GM23338 (cell line): Measurements from ENCODE around the gene NAGA. TPM values are rescaled to one million over a fixed set of nuclear protein-coding genes. Genes with fewer than 3 reads are reported as not detected.

ENCODE experiments used
- ATAC-seq: fragments of 200-7000 bp; cut with Tn5 transposase; 3 replicates; pipeline ENCODE4 v1.9.1; 2020
- DNase-seq: peaks from one replicate; pipeline ENCODE4 v3.0.0-alpha.2; 2015; ENCODE audit warnings: low spot score
- H2AFZ ChIP-seq: fragments of 200-600 bp; sonication (generic); 2 replicates; pipeline ENCODE4 v1.8.0; 2016; ENCODE audit warnings: antibody characterized with exemption, mild to moderate bottlenecking, moderate library complexity
- H3F3A ChIP-seq: fragments of 200-600 bp; sonication (generic); replicated peaks from 2 replicates; pipeline ENCODE4 v1.8.0; 2017; ENCODE audit warnings: antibody characterized with exemption, mixed run types, low read depth
- H3K27ac ChIP-seq: fragments of 200-600 bp; sonication (generic); 2 replicates; pipeline ENCODE4 v1.6.1; 2016; ENCODE audit warnings: low read depth
- H3K27me3 ChIP-seq: fragments of 200-600 bp; sonication (generic); 2 replicates; pipeline ENCODE4 v1.8.0; 2016; ENCODE audit warnings: mild to moderate bottlenecking, mixed run types, moderate library complexity; ENCODE audit not compliant: insufficient read depth
- H3K36me3 ChIP-seq: fragments of 200-600 bp; sonication (generic); 2 replicates; pipeline ENCODE4 v1.8.0; 2016; ENCODE audit warnings: mild to moderate bottlenecking; ENCODE audit not compliant: insufficient read depth
- H3K4me1 ChIP-seq: fragments of 200-600 bp; sonication (generic); 2 replicates; pipeline ENCODE4 v1.8.0; 2016; ENCODE audit warnings: mild to moderate bottlenecking, moderate library complexity; ENCODE audit not compliant: insufficient read depth
- H3K4me2 ChIP-seq: fragments of 200-600 bp; sonication (generic); 2 replicates; pipeline ENCODE4 v1.7.1; 2017; ENCODE audit warnings: mixed run types
- H3K4me3 ChIP-seq: fragments of 200-600 bp; sonication (generic); 2 replicates; pipeline ENCODE4 v1.6.1; 2016; ENCODE audit warnings: mixed run types
- H3K79me2 ChIP-seq: fragments of 200-600 bp; sonication (generic); replicated peaks from 2 replicates; pipeline ENCODE4 v1.8.0; 2017; ENCODE audit warnings: mild to moderate bottlenecking; ENCODE audit not compliant: insufficient read depth
- H3K9me2 ChIP-seq: fragments of 200-600 bp; sonication (generic); 2 replicates; pipeline ENCODE4 v1.8.0; 2017; ENCODE audit not compliant: insufficient read depth
- H4K20me1 ChIP-seq: fragments of 200-600 bp; sonication (generic); replicated peaks from 2 replicates; pipeline ENCODE4 v1.8.0; 2017; ENCODE audit warnings: mild to moderate bottlenecking; ENCODE audit not compliant: insufficient read depth
- H3K27ac Mint-ChIP-seq: 2 replicates; pipeline ENCODE4 v1.8.0; 2020; ENCODE audit warnings: inconsistent platforms, mild to moderate bottlenecking, moderate library complexity, mixed read lengths
- H3K27me3 Mint-ChIP-seq: 3 replicates; pipeline ENCODE4 v1.8.0; 2022; ENCODE audit warnings: low read depth, mild to moderate bottlenecking, moderate library complexity, mixed read lengths, inconsistent platforms; ENCODE audit not compliant: insufficient read depth, poor library complexity
- H3K36me3 Mint-ChIP-seq: 3 replicates; pipeline ENCODE4 v1.8.0; 2021; ENCODE audit warnings: low read depth, mild to moderate bottlenecking, inconsistent platforms, moderate library complexity, mixed read lengths
- H3K4me1 Mint-ChIP-seq: 3 replicates; pipeline ENCODE4 v1.8.0; 2020; ENCODE audit warnings: mild to moderate bottlenecking, inconsistent platforms, mixed read lengths
- H3K4me3 Mint-ChIP-seq: 3 replicates; pipeline ENCODE4 v1.8.0; 2021; ENCODE audit warnings: moderate library complexity, mild to moderate bottlenecking, inconsistent platforms, mixed read lengths
- H3K9me3 Mint-ChIP-seq: 3 replicates; pipeline ENCODE4 v1.8.0; 2020; ENCODE audit warnings: moderate library complexity, mild to moderate bottlenecking, inconsistent platforms, mixed read lengths
- CREB1 ChIP-seq: fragments of 250-450 bp; sonication (Bioruptor Pico); IDR thresholded peaks from 2 replicates; pipeline ENCODE4 v1.5.0; 2020; ENCODE audit warnings: low read depth, mild to moderate bottlenecking, moderate library complexity
- CTCF ChIP-seq, 2 experiments: fragments of 200-600 bp in 1 of 2; sonication (generic) in 1 of 2; conservative IDR thresholded peaks; 2 replicates each; pipeline versions ENCODE4 v1.5.1 to v1.6.1; 2016 to 2017; ENCODE audit warnings: antibody characterized with exemption in 2 of 2, low read depth in 2 of 2, mild to moderate bottlenecking in 2 of 2, moderate library complexity in 1 of 2
- ETS1 ChIP-seq: IDR thresholded peaks from 2 replicates; pipeline ENCODE4 v1.6.1; 2016; ENCODE audit warnings: antibody characterized with exemption
- EZH2 ChIP-seq: fragments of 200-600 bp; sonication (generic); IDR thresholded peaks from one replicate; pipeline ENCODE4 v1.8.0; 2017; ENCODE audit warnings: antibody characterized with exemption, mild to moderate bottlenecking, low read depth; ENCODE audit not compliant: unreplicated experiment
- EZH2phosphoT487 ChIP-seq: fragments of 200-600 bp; sonication (generic); IDR thresholded peaks from one replicate; pipeline ENCODE4 v1.8.1; 2018; ENCODE audit warnings: antibody characterized with exemption; ENCODE audit not compliant: unreplicated experiment
- JUNB ChIP-seq: IDR thresholded peaks from one replicate; pipeline ENCODE4 v1.6.1; 2016; ENCODE audit warnings: antibody characterized with exemption; ENCODE audit not compliant: unreplicated experiment
- NANOG ChIP-seq: IDR thresholded peaks from 2 replicates; pipeline ENCODE4 v1.6.1; 2016; ENCODE audit warnings: antibody characterized with exemption, borderline replicate concordance
- POLR2AphosphoS5 ChIP-seq: IDR thresholded peaks from 2 replicates; pipeline ENCODE4 v1.6.1; 2016; ENCODE audit warnings: antibody characterized with exemption, low read depth
- REST ChIP-seq: IDR thresholded peaks from one replicate; pipeline ENCODE4 v1.6.1; 2018; ENCODE audit warnings: antibody characterized with exemption; ENCODE audit not compliant: unreplicated experiment
- STAT1 ChIP-seq: IDR thresholded peaks from one replicate; pipeline ENCODE4 v1.6.1; 2016; ENCODE audit warnings: antibody characterized with exemption; ENCODE audit not compliant: unreplicated experiment
- ZNF114 ChIP-seq: fragments of 250-450 bp; sonication (Bioruptor Pico); IDR thresholded peaks from 2 replicates; pipeline ENCODE4 v1.5.0; 2020; ENCODE audit warnings: mild to moderate bottlenecking, moderate library complexity
- ZNF331 ChIP-seq: fragments of 250-450 bp; sonication (Bioruptor Pico); IDR thresholded peaks from 2 replicates; pipeline ENCODE4 v1.5.0; 2020; ENCODE audit warnings: low read depth, mild to moderate bottlenecking, moderate library complexity
- ZNF462 ChIP-seq: fragments of 250-450 bp; sonication (Bioruptor Pico); IDR thresholded peaks from 2 replicates; pipeline ENCODE4 v1.5.0; 2020; ENCODE audit warnings: mild to moderate bottlenecking, moderate library complexity
- polyA plus RNA-seq: library from polyadenylated mRNA; unstranded; fragments of >200 nt; fragmentation: Nextera tagmentation; extraction: Ambion mirVana; gene quantifications from 2 replicates; pipeline ENCODE4 v1.2.1, GENCODE V29; 2016
- total RNA-seq: library from RNA; depleted of rRNA; stranded (reverse); fragments of >200 nt; shearing (Covaris generic); gene quantifications from 2 replicates; pipeline ENCODE4 v1.2.3, GENCODE V29; 2014

The NAGA gene
- total and polyA plus RNA-seq, 2 experiments from 2014 or later, result 6.3 to 21.4 TPM

- Mint-ChIP-seq H3K9me3 (no peaks in the 10 kb centered on the region), H3K27ac (no peak overlapping the region), H3K36me3 (peaks cover 49% of the 10 kb centered on the region), H3K27me3 (peaks cover 13% of the 10 kb centered on the region), H3K4me3 (no peak overlapping the region), H3K4me1 (peaks cover 16% of the 10 kb centered on the region; the same call in 2 of the 3 replicates)
- Histone ChIP-seq H3K27me3 (no peaks in the 10 kb centered on the region), H4K20me1 (peaks cover 11% of the 10 kb centered on the region; the same call in 1 of the 2 replicates), H3K4me2 (no peak overlapping the region), H3F3A (peaks cover 4% of the 10 kb centered on the region), H3K4me1 (no peaks in the 10 kb centered on the region; the same call in 1 of the 2 replicates), H3K36me3 (peaks cover 20% of the 10 kb centered on the region), H2AFZ (no peak overlapping the region), H3K79me2 (peaks cover 17% of the 10 kb centered on the region; the same call in 1 of the 2 replicates), H3K27ac (no peak overlapping the region), H3K9me2 (no peaks in the 10 kb centered on the region), H3K4me3 (no peak overlapping the region)
- no peak for ATAC-seq
- TF ChIP-seq NANOG (no peak), ZNF114 (no peak), POLR2AphosphoS5 (no peak), ZNF331 (CRISPR knock-in tag) (no peak), CTCF (conservative IDR thresholded peaks at IDR 0.05; ENCODE audit: low read depth in 2 of 2) (no peak), REST (no peak), STAT1 (no peak), EZH2 (no peak), CREB1 (CRISPR knock-in tag) (no peak), JUNB (no peak), ETS1 (no peak), ZNF462 (CRISPR knock-in tag) (no peak), EZH2phosphoT487 (no peak)
- no peak for DNase-seq
These were observed 12.5 kb upstream of the NAGA start for GRCh38 chr22:42083119-42083518.
